B cell (primary cell): ENCODE data around the gene WDR36. TPM values are rescaled to one million over a fixed set of nuclear protein-coding genes. Genes with fewer than 3 reads are reported as not detected.

Source experiments
- ATAC-seq: fragments of 200-7000 bp; cut with Tn5 transposase; one replicate; pipeline ENCODE4 v1.10.0; 2021; ENCODE audit warnings: low read depth, mild to moderate bottlenecking, moderate number of reproducible peaks, moderate library complexity
- CTCF ChIA-PET: fragments of 350-600 bp; sonication (Branson Sonifier 250); formaldehyde crosslinking; loops from one replicate; lab custom pipeline; 2021; ENCODE audit warnings: antibody characterized with exemption, inconsistent platforms; lab: Charles Lee
- POLR2A ChIA-PET: fragments of 350-600 bp; sonication (Branson Sonifier 250); formaldehyde crosslinking; loops from one replicate; lab custom pipeline; 2021; ENCODE audit warnings: antibody characterized with exemption; lab: Charles Lee
- DNase-seq: peaks from one replicate; pipeline ENCODE4 v3.0.0; 2013
- H2AFZ ChIP-seq: 2 replicates; pipeline ENCODE4 v1.6.1; 2012; ENCODE audit warnings: mild to moderate bottlenecking, low read depth, low read length; ENCODE audit not compliant: insufficient read depth, poor library complexity, severe bottlenecking
- H3K27ac ChIP-seq, 2 donors: 1 replicate in 1 of 2; 2 replicates in 1 of 2; pipeline ENCODE4 v1.5.1; 2012 to 2013; ENCODE audit warnings: low read length in 2 of 2, mild to moderate bottlenecking in 2 of 2, moderate library complexity in 1 of 2
- H3K27me3 ChIP-seq, 4 experiments: fragments of 200-600 bp in 1 of 4; sonication (generic) in 1 of 4; replicated peaks in 1 of 4; 1 replicate in 2 of 4; 2 replicates in 2 of 4; pipeline versions ENCODE4 v1.6.1 to v1.7.0; 2013 to 2016; ENCODE audit warnings: low read length in 3 of 4, mild to moderate bottlenecking in 2 of 4, mixed read lengths in 1 of 4, moderate library complexity in 1 of 4; ENCODE audit not compliant: insufficient read depth in 4 of 4, control insufficient read depth in 3 of 4; ENCODE audit errors: control extremely low read depth in 1 of 4
- H3K36me3 ChIP-seq, 2 experiments: replicated peaks in 1 of 2; 1 replicate in 1 of 2; 2 replicates in 1 of 2; pipeline versions ENCODE4 v1.6.1 to v1.7.1; 2013; ENCODE audit warnings: low read length in 1 of 2; ENCODE audit not compliant: insufficient read depth in 2 of 2, control insufficient read depth in 1 of 2; ENCODE audit errors: control extremely low read depth in 1 of 2, extremely low read depth in 1 of 2
- H3K4me1 ChIP-seq, 2 donors: fragments of 200-600 bp in 1 of 2; sonication (generic) in 1 of 2; 1 replicate in 1 of 2; 2 replicates in 1 of 2; pipeline versions ENCODE4 v1.5.1 to v1.6.1; 2013 to 2017; ENCODE audit warnings: low read length in 2 of 2; ENCODE audit not compliant: control insufficient read depth in 2 of 2, insufficient read depth in 2 of 2
- H3K4me2 ChIP-seq: replicated peaks from 2 replicates; pipeline ENCODE3; 2012; ENCODE audit warnings: mild to moderate bottlenecking, low read depth, low read length; ENCODE audit not compliant: poor library complexity, severe bottlenecking
- H3K4me3 ChIP-seq, 5 experiments: fragments of 200-600 bp in 1 of 5; sonication (generic) in 1 of 5; 1 replicate in 3 of 5; 2 replicates in 2 of 5; pipeline versions ENCODE4 v1.5.1 to v1.7.0; 2011 to 2016; ENCODE audit warnings: low read length in 4 of 5, mild to moderate bottlenecking in 4 of 5, low read depth in 2 of 5, control low read depth in 1 of 5, moderate library complexity in 1 of 5; ENCODE audit not compliant: insufficient read depth in 1 of 5; ENCODE audit errors: control extremely low read depth in 1 of 5, extremely low read depth in 1 of 5
- H3K79me2 ChIP-seq: fragments of 200-600 bp; sonication (generic); one replicate; pipeline ENCODE4 v1.6.0; 2016; ENCODE audit warnings: low read length; ENCODE audit not compliant: control insufficient read depth, insufficient read depth
- H3K9ac ChIP-seq: fragments of 200-600 bp; sonication (generic); 2 replicates; pipeline ENCODE4 v1.6.1; 2017; ENCODE audit warnings: mild to moderate bottlenecking, low read length, moderate library complexity
- H3K9me3 ChIP-seq, 3 donors: one replicate each; pipeline versions ENCODE4 v1.6.1 to v1.7.1; 2013; ENCODE audit warnings: low read length in 2 of 3; ENCODE audit not compliant: control insufficient read depth in 2 of 3, insufficient read depth in 1 of 3; ENCODE audit errors: control extremely low read depth in 1 of 3
- H4K20me1 ChIP-seq: 2 replicates; pipeline ENCODE4 v1.6.0; 2012; ENCODE audit warnings: mild to moderate bottlenecking, low read length; ENCODE audit not compliant: insufficient read depth, control insufficient read depth, poor library complexity, severe bottlenecking
- H3K27ac Mint-ChIP-seq: one replicate; pipeline ENCODE4 v1.8.0; 2021; ENCODE audit warnings: mixed read lengths
- H3K27me3 Mint-ChIP-seq: one replicate; pipeline ENCODE4 v1.8.0; 2021; ENCODE audit warnings: mixed read lengths
- H3K4me1 Mint-ChIP-seq: one replicate; pipeline ENCODE4 v1.8.0; 2021; ENCODE audit warnings: mixed read lengths
- H3K4me3 Mint-ChIP-seq: one replicate; pipeline ENCODE4 v1.8.0; 2021; ENCODE audit warnings: mixed read lengths
- H3K9me3 Mint-ChIP-seq: one replicate; pipeline ENCODE4 v1.8.0; 2022; ENCODE audit warnings: mixed read lengths; ENCODE audit not compliant: insufficient read depth
- CTCF ChIP-seq: fragments of 200-600 bp; IDR thresholded peaks from one replicate; pipeline ENCODE4 v1.8.0; 2022; ENCODE audit warnings: antibody characterized with exemption, mild to moderate bottlenecking
- EZH2 ChIP-seq: IDR thresholded peaks from 2 replicates; pipeline ENCODE4 v1.6.1; 2012; ENCODE audit warnings: borderline replicate concordance, low read depth, mild to moderate bottlenecking, moderate library complexity, low read length; ENCODE audit not compliant: insufficient read depth, poor library complexity, severe bottlenecking
- WGBS: methylation state at CpG from one replicate; pipeline ENCODE4 v1.1.5; 2013; ENCODE audit warnings: missing lambda C conversion rate; ENCODE audit not compliant: insufficient coverage; 5-methylcytosine and 5-hydroxymethylcytosine counted together
- intact Hi-C: fragments of 100-400 bp; cut with micrococcal nuclease; formaldehyde crosslinking; loops from one replicate; pipeline ENCODE4 v1.10.0; 2022
- polyA plus RNA-seq: library from polyadenylated mRNA; depleted of rRNA; stranded (reverse); fragments of >200 nt; gene quantifications from 2 replicates; pipeline ENCODE4 v1.2.3, GENCODE V29; 2012
- total RNA-seq, 2 donors: library from RNA; stranded (reverse); fragments of 120-200 nt in 1 of 2; gene quantifications; 1 replicate in 1 of 2; 2 replicates in 1 of 2; pipeline versions ENCODE4 v1.2.3 to v1.2.4, GENCODE V29; 2013 to 2022

Gene WDR36
- total and polyA plus RNA-seq, 2 donors (not counting 1 experiment from before 2014, with no cell fraction given), result 6.0 to 35.2 TPM

GRCh38 chr5:111142932-111143331 lies 50.8 kb downstream of the WDR36 start:
- DNase-seq (no peak), ATAC-seq (no peak)
- Histone ChIP-seq H3K4me2 (no peak overlapping the region), H3K36me3 (no peaks in the 10 kb centered on the region), H3K4me1 (no peaks in the 10 kb centered on the region), H3K27me3 (peaks cover 0 to 2% (median 0%) of the 10 kb centered on the region in 4 experiments), H4K20me1 (no peaks in the 10 kb centered on the region), H2AFZ (no peak overlapping the region), H3K9me3 (no peaks in the 10 kb centered on the region), H3K79me2 (no peaks in the 10 kb centered on the region), H3K4me3 (no peak overlapping the region), H3K9ac (no peak overlapping the region), H3K27ac (no peak overlapping the region)
- POLR2A ChIA-PET, result no interaction called here
- Mint-ChIP-seq H3K4me1 (no peaks in the 10 kb centered on the region), H3K27me3 (peaks cover 5% of the 10 kb centered on the region), H3K4me3 (no peak overlapping the region), H3K9me3 (no peaks in the 10 kb centered on the region), H3K27ac (no peak overlapping the region)
- intact Hi-C loops, result no loop called here
- no CpG with 5 or more reads among the region's 4 CpGs for WGBS
- TF ChIP-seq EZH2 (no peak), CTCF (no peak)
- CTCF ChIA-PET, result no interaction called here

- Histone ChIP-seq H3K4me3 (no peak overlapping the region), H3K36me3 (no peaks in the 10 kb centered on the region), H3K79me2 (no peaks in the 10 kb centered on the region), H3K4me1 (no peaks in the 10 kb centered on the region), H3K27ac (no peak overlapping the region), H3K4me2 (no peak overlapping the region), H3K9me3 (no peaks in the 10 kb centered on the region), H2AFZ (no peak overlapping the region), H4K20me1 (no peaks in the 10 kb centered on the region), H3K27me3 (peaks cover 0 to 2% (median 0%) of the 10 kb centered on the region in 4 experiments), H3K9ac (no peak overlapping the region)
- intact Hi-C loops, result no loop called here
- H3K9me3 Mint-ChIP-seq, result no peaks in the 10 kb centered on the region
- ATAC-seq (no peak), DNase-seq (no peak)
- H3K27me3 Mint-ChIP-seq, result peaks cover 3% of the 10 kb centered on the region
- CTCF ChIA-PET, result no interaction called here
- TF ChIP-seq EZH2, result no peak
- no peak for TF ChIP-seq CTCF
- no peaks in the 10 kb centered on the region for H3K4me1 Mint-ChIP-seq
- WGBS, result 74% methylated on average over 4 of the region's 5 CpGs
- no peak overlapping the region for H3K4me3 Mint-ChIP-seq
- POLR2A ChIA-PET, result no interaction called here
- H3K27ac Mint-ChIP-seq, result no peak overlapping the region
Measured at GRCh38 chr5:111143910-111144309, 51.8 kb downstream of the WDR36 start.
